RWPE2 (cell line): ENCODE data around the gene DEFB132.
A peak's percentile ranks its signal among the peaks of the same experiment; 100 is the strongest.

ENCODE experiments used
- ATAC-seq: fragments of 200-7000 bp; cut with Tn5 transposase; 3 replicates; pipeline ENCODE4 v1.9.1; 2021; ENCODE audit warnings: low read depth
- DNase-seq: peaks from one replicate; pipeline ENCODE4 v3.0.0-alpha.2; 2020; ENCODE audit warnings: low spot score
- H3K27ac ChIP-seq: fragments of 450-650 bp; 2 replicates; pipeline ENCODE4 v1.5.1; 2017; ENCODE audit warnings: mild to moderate bottlenecking; ENCODE audit not compliant: poor library complexity, severe bottlenecking
- H3K27me3 ChIP-seq: fragments of 250-450 bp; sonication (Bioruptor Pico); 2 replicates; pipeline ENCODE4 v1.5.1; 2021; ENCODE audit warnings: mild to moderate bottlenecking, moderate library complexity; ENCODE audit not compliant: insufficient read depth, poor library complexity, severe bottlenecking
- H3K36me3 ChIP-seq: fragments of 250-450 bp; sonication (Bioruptor Pico); 2 replicates; pipeline ENCODE4 v1.5.1; 2020; ENCODE audit warnings: low read depth, mild to moderate bottlenecking, moderate library complexity
- H3K4me1 ChIP-seq: fragments of 250-450 bp; sonication (Bioruptor Pico); 2 replicates; pipeline ENCODE4 v1.5.1; 2021; ENCODE audit warnings: mild to moderate bottlenecking, moderate library complexity; ENCODE audit not compliant: insufficient read depth, poor library complexity, severe bottlenecking
- H3K4me3 ChIP-seq: fragments of 250-450 bp; sonication (Bioruptor Pico); 2 replicates; pipeline ENCODE4 v1.5.1; 2021; ENCODE audit warnings: mild to moderate bottlenecking, moderate library complexity; ENCODE audit not compliant: severe bottlenecking
- H3K9me3 ChIP-seq: fragments of 250-450 bp; sonication (Bioruptor Pico); 2 replicates; pipeline ENCODE4 v1.5.1; 2021; ENCODE audit warnings: mild to moderate bottlenecking, moderate library complexity; ENCODE audit not compliant: severe bottlenecking
- CTCF ChIP-seq: fragments of 450-650 bp; IDR thresholded peaks from one replicate; pipeline ENCODE4 v1.5.1; 2017; ENCODE audit warnings: mild to moderate bottlenecking, moderate library complexity; ENCODE audit not compliant: poor library complexity, severe bottlenecking

DEFB132 gene

GRCh38 chr20:227439-228105 lies 30.0 kb upstream of the DEFB132 start:
- no peak overlapping the region for H3K27ac ChIP-seq
- H3K36me3 ChIP-seq = no peaks in the 10 kb centered on the region
- no peak for DNase-seq
- H3K9me3 ChIP-seq = no peaks in the 10 kb centered on the region
- no peak overlapping the region for H3K4me3 ChIP-seq
- peaks cover 28% of the 10 kb centered on the region for H3K27me3 ChIP-seq
- no peaks in the 10 kb centered on the region for H3K4me1 ChIP-seq
- TF ChIP-seq CTCF = no peak
- no peak for ATAC-seq

- no peak for DNase-seq
- no peaks in the 10 kb centered on the region for H3K27me3 ChIP-seq
Observed at GRCh38 chr20:235891-236290, 21.6 kb upstream of the DEFB132 start.

GRCh38 chr20:237489-237888 lies 20.0 kb upstream of the DEFB132 start:
- Histone ChIP-seq H3K27me3 (peaks cover 6% of the 10 kb centered on the region), H3K36me3 (no peaks in the 10 kb centered on the region), H3K9me3 (no peaks in the 10 kb centered on the region), H3K27ac (no peak overlapping the region), H3K4me3 (no peak overlapping the region), H3K4me1 (no peaks in the 10 kb centered on the region)
- DNase-seq = no peak
- no peak for ATAC-seq
- no peak for TF ChIP-seq CTCF

More at GRCh38 chr20:235891-236290, 21.6 kb upstream of the DEFB132 start:
- peak; percentile 96 for ATAC-seq
- TF ChIP-seq CTCF = peak; percentile 77
- no peaks in the 10 kb centered on the region for H3K36me3 ChIP-seq
- H3K4me1 ChIP-seq = no peaks in the 10 kb centered on the region
- H3K27ac ChIP-seq = no peak overlapping the region
- no peak overlapping the region for H3K4me3 ChIP-seq
- H3K9me3 ChIP-seq = no peaks in the 10 kb centered on the region

- Histone ChIP-seq H3K9me3 (no peaks in the 10 kb centered on the region), H3K27me3 (peaks cover 11% of the 10 kb centered on the region), H3K36me3 (no peaks in the 10 kb centered on the region), H3K4me3 (no peak overlapping the region), H3K27ac (no peak overlapping the region), H3K4me1 (no peaks in the 10 kb centered on the region)
- TF ChIP-seq CTCF = no peak
- ATAC-seq (no peak), DNase-seq (no peak)
Observed at GRCh38 chr20:237929-238328, 19.6 kb upstream of the DEFB132 start.

GRCh38 chr20:242905-243304 lies 14.6 kb upstream of the DEFB132 start:
- Histone ChIP-seq H3K36me3 (no peaks in the 10 kb centered on the region), H3K9me3 (no peaks in the 10 kb centered on the region), H3K4me1 (no peaks in the 10 kb centered on the region), H3K27ac (no peak overlapping the region), H3K27me3 (peaks cover 16% of the 10 kb centered on the region), H3K4me3 (no peak overlapping the region)
- no peak for DNase-seq
- TF ChIP-seq CTCF = no peak
- no peak for ATAC-seq
